ENCODE measurements around the gene GPC3.

Gene GPC3

GRCh38 chrX:133966199-133966598 is 19.2 kb downstream of the GPC3 start:
- H3K4me3 Mint-ChIP-seq, result no peak overlapping the region
- no peaks in the 10 kb centered on the region for H3K36me3 Mint-ChIP-seq (ENCODE audit: low read depth)
- H3K27ac Mint-ChIP-seq, result no peak overlapping the region
- no peaks in the 10 kb centered on the region for H3K27me3 Mint-ChIP-seq (ENCODE audit: low read depth)
- no peaks in the 10 kb centered on the region for H3K9me3 Mint-ChIP-seq
- H3K4me1 Mint-ChIP-seq (ENCODE audit: low read depth), result no peaks in the 10 kb centered on the region

GRCh38 chrX:133965321-133965720 is 20.1 kb downstream of the GPC3 start:
- no peak overlapping the region for H3K4me3 Mint-ChIP-seq
- H3K27ac Mint-ChIP-seq, result no peak overlapping the region
- no peaks in the 10 kb centered on the region for H3K27me3 Mint-ChIP-seq (ENCODE audit: low read depth)
- H3K36me3 Mint-ChIP-seq (ENCODE audit: low read depth), result no peaks in the 10 kb centered on the region
- no peaks in the 10 kb centered on the region for H3K9me3 Mint-ChIP-seq
- no peaks in the 10 kb centered on the region for H3K4me1 Mint-ChIP-seq (ENCODE audit: low read depth)

- Mint-ChIP-seq H3K36me3 (ENCODE audit: low read depth) (no peaks in the 10 kb centered on the region), H3K4me3 (no peak overlapping the region), H3K27ac (no peak overlapping the region), H3K27me3 (ENCODE audit: low read depth) (no peaks in the 10 kb centered on the region), H3K4me1 (ENCODE audit: low read depth) (no peaks in the 10 kb centered on the region), H3K9me3 (no peaks in the 10 kb centered on the region)
Observed at GRCh38 chrX:133961046-133961445, 24.3 kb downstream of the GPC3 start.

- Mint-ChIP-seq H3K27ac (no peak overlapping the region), H3K4me3 (no peak overlapping the region), H3K9me3 (no peaks in the 10 kb centered on the region), H3K27me3 (ENCODE audit: low read depth) (no peaks in the 10 kb centered on the region), H3K4me1 (ENCODE audit: low read depth) (no peaks in the 10 kb centered on the region), H3K36me3 (ENCODE audit: low read depth) (no peaks in the 10 kb centered on the region)
Observed at GRCh38 chrX:133959972-133960371, 25.4 kb downstream of the GPC3 start.

GRCh38 chrX:133958997-133959688 is 26.3 kb downstream of the GPC3 start:
- H3K36me3 Mint-ChIP-seq (ENCODE audit: low read depth), result no peaks in the 10 kb centered on the region
- no peak overlapping the region for H3K4me3 Mint-ChIP-seq
- H3K27me3 Mint-ChIP-seq (ENCODE audit: low read depth), result no peaks in the 10 kb centered on the region
- H3K9me3 Mint-ChIP-seq, result no peaks in the 10 kb centered on the region
- H3K4me1 Mint-ChIP-seq (ENCODE audit: low read depth), result no peaks in the 10 kb centered on the region
- H3K27ac Mint-ChIP-seq, result no peak overlapping the region

- H3K4me3 Mint-ChIP-seq, result no peak overlapping the region
- H3K27me3 Mint-ChIP-seq (ENCODE audit: low read depth), result no peaks in the 10 kb centered on the region
- H3K9me3 Mint-ChIP-seq, result no peaks in the 10 kb centered on the region
- H3K4me1 Mint-ChIP-seq (ENCODE audit: low read depth), result no peaks in the 10 kb centered on the region
- no peak overlapping the region for H3K27ac Mint-ChIP-seq
- no peaks in the 10 kb centered on the region for H3K36me3 Mint-ChIP-seq (ENCODE audit: low read depth)
Observed at GRCh38 chrX:133956570-133957340, 28.6 kb downstream of the GPC3 start.

- no peaks in the 10 kb centered on the region for H3K4me1 Mint-ChIP-seq (ENCODE audit: low read depth)
- H3K4me3 Mint-ChIP-seq, result no peak overlapping the region
- H3K27me3 Mint-ChIP-seq (ENCODE audit: low read depth), result peaks cover 3% of the 10 kb centered on the region
- no peaks in the 10 kb centered on the region for H3K36me3 Mint-ChIP-seq (ENCODE audit: low read depth)
- no peak overlapping the region for H3K27ac Mint-ChIP-seq
- H3K9me3 Mint-ChIP-seq, result no peaks in the 10 kb centered on the region
Observed at GRCh38 chrX:133953785-133954355, 31.5 kb downstream of the GPC3 start.

GRCh38 chrX:133953078-133953477 is 32.3 kb downstream of the GPC3 start:
- no peaks in the 10 kb centered on the region for H3K9me3 Mint-ChIP-seq
- peaks cover 3% of the 10 kb centered on the region for H3K27me3 Mint-ChIP-seq (ENCODE audit: low read depth)
- no peaks in the 10 kb centered on the region for H3K4me1 Mint-ChIP-seq (ENCODE audit: low read depth)
- H3K27ac Mint-ChIP-seq, result no peak overlapping the region
- H3K4me3 Mint-ChIP-seq, result no peak overlapping the region
- H3K36me3 Mint-ChIP-seq (ENCODE audit: low read depth), result no peaks in the 10 kb centered on the region

- no peak overlapping the region for H3K4me3 Mint-ChIP-seq
- H3K27me3 Mint-ChIP-seq (ENCODE audit: low read depth), result peaks cover 7% of the 10 kb centered on the region
- no peaks in the 10 kb centered on the region for H3K9me3 Mint-ChIP-seq
- H3K36me3 Mint-ChIP-seq (ENCODE audit: low read depth), result no peaks in the 10 kb centered on the region
- H3K4me1 Mint-ChIP-seq (ENCODE audit: low read depth), result no peaks in the 10 kb centered on the region
- H3K27ac Mint-ChIP-seq, result no peak overlapping the region
Observed at GRCh38 chrX:133951098-133951497, 34.3 kb downstream of the GPC3 start.

GRCh38 chrX:133950214-133950613 is 35.2 kb downstream of the GPC3 start:
- Mint-ChIP-seq H3K27me3 (ENCODE audit: low read depth) (peaks cover 7% of the 10 kb centered on the region), H3K27ac (no peak overlapping the region), H3K4me1 (ENCODE audit: low read depth) (no peaks in the 10 kb centered on the region), H3K4me3 (no peak overlapping the region), H3K36me3 (ENCODE audit: low read depth) (no peaks in the 10 kb centered on the region), H3K9me3 (no peaks in the 10 kb centered on the region)

GRCh38 chrX:133948895-133949294 is 36.5 kb downstream of the GPC3 start:
- no peaks in the 10 kb centered on the region for H3K9me3 Mint-ChIP-seq

GRCh38 chrX:133947996-133948395 is 37.4 kb downstream of the GPC3 start:
- H3K27ac Mint-ChIP-seq, result no peak overlapping the region
- no peaks in the 10 kb centered on the region for H3K9me3 Mint-ChIP-seq
- H3K36me3 Mint-ChIP-seq (ENCODE audit: low read depth), result no peaks in the 10 kb centered on the region
- peaks cover 7% of the 10 kb centered on the region for H3K27me3 Mint-ChIP-seq (ENCODE audit: low read depth)
- H3K4me3 Mint-ChIP-seq, result no peak overlapping the region
- H3K4me1 Mint-ChIP-seq (ENCODE audit: low read depth), result no peaks in the 10 kb centered on the region

More at GRCh38 chrX:133948895-133949294, 36.5 kb downstream of the GPC3 start:
- H3K4me3 Mint-ChIP-seq, result no peak overlapping the region
- H3K4me1 Mint-ChIP-seq (ENCODE audit: low read depth), result no peaks in the 10 kb centered on the region
- H3K27me3 Mint-ChIP-seq (ENCODE audit: low read depth), result peaks cover 7% of the 10 kb centered on the region
- H3K27ac Mint-ChIP-seq, result no peak overlapping the region
- H3K36me3 Mint-ChIP-seq (ENCODE audit: low read depth), result no peaks in the 10 kb centered on the region

- H3K9me3 Mint-ChIP-seq, result no peaks in the 10 kb centered on the region
- no peak overlapping the region for H3K27ac Mint-ChIP-seq
- peaks cover 7% of the 10 kb centered on the region for H3K27me3 Mint-ChIP-seq (ENCODE audit: low read depth)
- H3K36me3 Mint-ChIP-seq (ENCODE audit: low read depth), result no peaks in the 10 kb centered on the region
- no peak overlapping the region for H3K4me3 Mint-ChIP-seq
- H3K4me1 Mint-ChIP-seq (ENCODE audit: low read depth), result no peaks in the 10 kb centered on the region
Observed at GRCh38 chrX:133947022-133947421, 38.4 kb downstream of the GPC3 start.

- no peak overlapping the region for H3K27ac Mint-ChIP-seq
- no peaks in the 10 kb centered on the region for H3K4me1 Mint-ChIP-seq (ENCODE audit: low read depth)
- no peak overlapping the region for H3K4me3 Mint-ChIP-seq
- H3K9me3 Mint-ChIP-seq, result no peaks in the 10 kb centered on the region
- H3K27me3 Mint-ChIP-seq (ENCODE audit: low read depth), result peaks cover 4% of the 10 kb centered on the region
- H3K36me3 Mint-ChIP-seq (ENCODE audit: low read depth), result no peaks in the 10 kb centered on the region
Observed at GRCh38 chrX:133943507-133943906, 41.9 kb downstream of the GPC3 start.

All from T-helper 1 cell treated with Interleukin-12 subunit alpha and Interleukin-12 subunit beta and Interleukin-4 antibody, amounts not matched to agents 30 μg/mL and 1 μg/mL, for 36 hours (primary cell).